PC-9 (cell line): ENCODE results near the gene PKN3. TPM values are rescaled to one million over a fixed set of nuclear protein-coding genes. Genes with fewer than 3 reads are reported as not detected.

Source experiments
- BruUV-seq: library from RNA; stranded (reverse); fragments of 400-500 nt; replicated peaks from 2 replicates; lab custom pipeline; 2021; lab: Mats Ljungman, UMichigan
- CTCF ChIA-PET: fragments of 300-600 bp; sonication (Branson Sonifier 250); formaldehyde crosslinking; loops from one replicate; lab custom pipeline; 2022; ENCODE audit warnings: antibody characterized with exemption; lab: Charles Lee
- POLR2A ChIA-PET: fragments of 300-600 bp; sonication (Branson Sonifier 250); formaldehyde crosslinking; loops from one replicate; lab custom pipeline; 2022; ENCODE audit warnings: antibody characterized with exemption; ENCODE audit not compliant: unreplicated experiment; lab: Charles Lee
- DNase-seq, 2 experiments: peaks; one replicate each; pipeline versions ENCODE4 v3.0.0 to v3.0.0-alpha.2; 2015 to 2022; ENCODE audit warnings: mixed read lengths in 1 of 2
- H2AFZ ChIP-seq: fragments of 200-600 bp; sonication (generic); 2 replicates; pipeline ENCODE4 v1.8.1; 2017; ENCODE audit warnings: antibody characterized with exemption
- H3F3A ChIP-seq: fragments of 200-600 bp; sonication (generic); 2 replicates; pipeline ENCODE4 v1.8.1; 2017; ENCODE audit warnings: antibody characterized with exemption, mild to moderate bottlenecking, low read depth; ENCODE audit not compliant: insufficient read depth
- H3K27ac ChIP-seq: fragments of 200-600 bp; sonication (generic); 2 replicates; pipeline ENCODE4 v1.6.1; 2016; ENCODE audit warnings: mixed run types
- H3K27me3 ChIP-seq: fragments of 200-600 bp; sonication (generic); 2 replicates; pipeline ENCODE4 v1.6.1; 2016; ENCODE audit warnings: low read depth, mixed run types; ENCODE audit not compliant: insufficient read depth
- H3K36me3 ChIP-seq: fragments of 200-600 bp; sonication (generic); 2 replicates; pipeline ENCODE4 v1.6.1; 2016; ENCODE audit warnings: low read depth, mixed run types
- H3K4me1 ChIP-seq: fragments of 200-600 bp; sonication (generic); replicated peaks from 2 replicates; pipeline ENCODE4 v1.6.1; 2016; ENCODE audit warnings: mixed run types; ENCODE audit not compliant: insufficient read depth
- H3K4me2 ChIP-seq: fragments of 200-600 bp; sonication (generic); 2 replicates; pipeline ENCODE4 v1.6.1; 2017; ENCODE audit warnings: mixed run types
- H3K4me3 ChIP-seq: fragments of 200-600 bp; sonication (generic); 2 replicates; pipeline ENCODE4 v1.6.1; 2016; ENCODE audit warnings: mixed run types
- H3K79me2 ChIP-seq: fragments of 200-600 bp; sonication (generic); 2 replicates; pipeline ENCODE4 v1.6.1; 2017; ENCODE audit warnings: low read depth, mixed run types
- H3K9me2 ChIP-seq: fragments of 200-600 bp; sonication (generic); 2 replicates; pipeline ENCODE4 v1.8.1; 2017; ENCODE audit warnings: mild to moderate bottlenecking; ENCODE audit not compliant: insufficient read depth
- H3K9me3 ChIP-seq: fragments of 200-600 bp; sonication (generic); 2 replicates; pipeline ENCODE4 v1.8.1; 2016; ENCODE audit warnings: low read depth; ENCODE audit not compliant: insufficient read depth
- H4K20me1 ChIP-seq: fragments of 200-600 bp; sonication (generic); 2 replicates; pipeline ENCODE4 v1.8.1; 2017; ENCODE audit not compliant: insufficient read depth
- EZH2 ChIP-seq: fragments of 200-600 bp; sonication (generic); IDR thresholded peaks from 2 replicates; pipeline ENCODE4 v1.8.0; 2017; ENCODE audit warnings: antibody characterized with exemption, low read depth
- intact Hi-C: fragments of 100-400 bp; cut with micrococcal nuclease; formaldehyde crosslinking; loops from one replicate; pipeline ENCODE4 v1.10.0; 2022; ENCODE audit not compliant: unreplicated experiment
- total RNA-seq: library from RNA; stranded (reverse); gene quantifications from 2 replicates; pipeline ENCODE4 v1.2.3, GENCODE V29; 2021
- TF ChIP-seq, protein P1 (sequence below): fragments of 200-600 bp; sonication (generic); conservative IDR thresholded peaks from 2 replicates; pipeline ENCODE4 v1.6.1; 2017; ENCODE audit warnings: mixed run types, antibody characterized with exemption, mild to moderate bottlenecking, moderate library complexity

Gene PKN3
- total RNA-seq, 1 experiment from 2014 or later = 5.5 TPM

DNA sequence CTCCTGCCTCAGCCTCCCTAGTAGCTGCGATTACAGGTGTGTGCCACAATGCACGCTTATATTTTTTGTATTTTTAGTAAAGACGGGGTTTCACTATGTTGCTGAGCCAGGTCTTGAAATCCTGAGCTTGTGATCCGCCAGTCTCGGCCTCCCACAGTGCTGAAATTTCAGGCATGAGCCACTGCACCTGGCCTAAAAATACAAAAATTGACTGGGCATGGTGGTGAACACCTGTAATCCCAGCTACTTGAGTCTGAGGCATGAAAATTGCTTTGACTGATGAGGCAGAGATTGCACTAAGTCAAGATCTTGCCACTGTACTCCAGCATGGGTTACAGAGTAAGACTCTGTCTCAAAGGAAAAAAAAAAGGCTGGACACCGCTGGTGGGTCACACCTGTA is 32.5 kb upstream of the PKN3 start:
- no peaks in the 10 kb centered on the region for H3K27me3 ChIP-seq
- no peaks in the 10 kb centered on the region for H3K36me3 ChIP-seq
- peaks cover 11% of the 10 kb centered on the region for H3K4me1 ChIP-seq
- H3K9me3 ChIP-seq = no peaks in the 10 kb centered on the region
- no TSS peak for BruUV-seq
- ChIA-PET CTCF (no interaction called here), POLR2A (interaction anchor here (0.7 kb wide), 1 partner anchor 15 kb away, joined by 11 read pairs; no protein-coding TSS in a partner anchor)
- H3K4me3 ChIP-seq = no peak overlapping the region
- no peak for DNase-seq
- H4K20me1 ChIP-seq = no peaks in the 10 kb centered on the region
- TF ChIP-seq, protein P1, sequence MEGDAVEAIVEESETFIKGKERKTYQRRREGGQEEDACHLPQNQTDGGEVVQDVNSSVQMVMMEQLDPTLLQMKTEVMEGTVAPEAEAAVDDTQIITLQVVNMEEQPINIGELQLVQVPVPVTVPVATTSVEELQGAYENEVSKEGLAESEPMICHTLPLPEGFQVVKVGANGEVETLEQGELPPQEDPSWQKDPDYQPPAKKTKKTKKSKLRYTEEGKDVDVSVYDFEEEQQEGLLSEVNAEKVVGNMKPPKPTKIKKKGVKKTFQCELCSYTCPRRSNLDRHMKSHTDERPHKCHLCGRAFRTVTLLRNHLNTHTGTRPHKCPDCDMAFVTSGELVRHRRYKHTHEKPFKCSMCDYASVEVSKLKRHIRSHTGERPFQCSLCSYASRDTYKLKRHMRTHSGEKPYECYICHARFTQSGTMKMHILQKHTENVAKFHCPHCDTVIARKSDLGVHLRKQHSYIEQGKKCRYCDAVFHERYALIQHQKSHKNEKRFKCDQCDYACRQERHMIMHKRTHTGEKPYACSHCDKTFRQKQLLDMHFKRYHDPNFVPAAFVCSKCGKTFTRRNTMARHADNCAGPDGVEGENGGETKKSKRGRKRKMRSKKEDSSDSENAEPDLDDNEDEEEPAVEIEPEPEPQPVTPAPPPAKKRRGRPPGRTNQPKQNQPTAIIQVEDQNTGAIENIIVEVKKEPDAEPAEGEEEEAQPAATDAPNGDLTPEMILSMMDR = no peak
- no peak for TF ChIP-seq EZH2
- H3K79me2 ChIP-seq = no peaks in the 10 kb centered on the region
- H3F3A ChIP-seq = peaks cover 19% of the 10 kb centered on the region
- no peak overlapping the region for H3K4me2 ChIP-seq
- intact Hi-C loops = no loop called here
- no peak overlapping the region for H3K27ac ChIP-seq
- H2AFZ ChIP-seq = no peak overlapping the region
- no peaks in the 10 kb centered on the region for H3K9me2 ChIP-seq

DNA sequence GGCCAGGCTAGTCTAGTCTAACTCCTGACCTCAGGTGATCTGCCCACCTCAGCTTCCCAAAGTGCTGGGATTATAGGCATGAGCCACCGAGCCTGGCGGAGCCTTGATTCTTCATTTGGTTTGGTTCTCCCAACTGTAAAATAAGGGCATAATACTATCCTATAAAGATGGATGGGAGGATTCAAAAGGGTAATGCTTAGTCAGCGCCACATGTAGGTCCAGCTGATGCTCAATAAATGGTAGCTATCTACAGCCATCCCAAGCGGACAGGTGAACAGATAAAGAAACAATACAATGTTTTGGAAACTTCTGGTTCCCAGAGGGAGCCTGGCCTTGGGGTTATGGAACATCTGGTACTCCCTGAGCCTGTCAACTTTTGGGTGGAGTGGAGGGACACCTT is 26.9 kb upstream of the PKN3 start:
- Histone ChIP-seq H2AFZ (no peak overlapping the region), H3K27ac (no peak overlapping the region), H3K36me3 (no peaks in the 10 kb centered on the region), H3K4me3 (no peak overlapping the region), H3K27me3 (no peaks in the 10 kb centered on the region), H3F3A (no peaks in the 10 kb centered on the region; the same call in 1 of the 2 replicates), H3K4me2 (no peak overlapping the region), H4K20me1 (no peaks in the 10 kb centered on the region), H3K4me1 (no peaks in the 10 kb centered on the region), H3K79me2 (0 out of 2 replicates have a peak, but pooled peaks cover 4% of the 10 kb centered on the region), H3K9me3 (no peaks in the 10 kb centered on the region), H3K9me2 (no peaks in the 10 kb centered on the region)
- CTCF ChIA-PET = no interaction called here
- intact Hi-C loops = no loop called here
- POLR2A ChIA-PET = interaction anchor here (0.6 kb wide), 2 partner anchors 14 to 154 kb away, joined by 3 to 6 read pairs; partner anchors contain the start of gene SPOUT1
- no peak for TF ChIP-seq EZH2
- TF ChIP-seq, protein P1 = no peak
- BruUV-seq = no TSS peak
- no peak for DNase-seq

DNA sequence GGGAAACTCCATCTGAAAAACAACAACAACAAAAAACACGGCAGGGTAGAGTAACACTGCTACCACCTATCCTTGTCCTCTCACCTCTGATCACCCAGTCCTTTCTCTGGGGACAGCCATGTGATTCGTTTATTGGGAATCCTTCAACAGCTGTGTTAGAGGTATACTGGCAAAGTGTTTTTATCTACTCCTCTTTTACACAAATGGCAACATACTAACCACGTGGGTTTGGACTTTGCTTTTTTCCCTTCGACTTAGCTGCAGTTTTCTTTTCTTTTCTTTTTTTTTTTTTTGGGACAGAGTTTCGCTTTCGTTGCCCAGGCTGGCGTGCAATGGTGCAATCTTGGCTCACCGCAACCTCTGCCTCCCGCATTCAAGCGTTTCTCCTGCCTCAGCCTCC is 24.5 kb upstream of the PKN3 start:
- H3K36me3 ChIP-seq = no peaks in the 10 kb centered on the region
- H3K9me2 ChIP-seq = no peaks in the 10 kb centered on the region
- no peaks in the 10 kb centered on the region for H3K27me3 ChIP-seq
- no peak overlapping the region for H3K4me2 ChIP-seq
- no peak overlapping the region for H3K27ac ChIP-seq
- H3F3A ChIP-seq = peaks cover 11% of the 10 kb centered on the region
- H2AFZ ChIP-seq = no peak overlapping the region
- H3K79me2 ChIP-seq = peaks cover 23% of the 10 kb centered on the region
- H3K9me3 ChIP-seq = no peaks in the 10 kb centered on the region
- CTCF ChIA-PET = no interaction called here
- peaks cover 6% of the 10 kb centered on the region; the same call in 1 of the 2 replicates for H3K4me1 ChIP-seq
- intact Hi-C loops = no loop called here
- no TSS peak for BruUV-seq
- POLR2A ChIA-PET = no interaction called here
- DNase-seq = no peak
- no peaks in the 10 kb centered on the region for H4K20me1 ChIP-seq
- H3K4me3 ChIP-seq = no peak overlapping the region
- no peak for TF ChIP-seq EZH2
- TF ChIP-seq, protein P1 = no peak
